ENCODE data around the gene RHOC.

The RHOC gene

GRCh38 chr1:112700290-112701226, 6.4 kb downstream of the RHOC start:
- DNase-seq: peak; percentile 74 to 85

DNA sequence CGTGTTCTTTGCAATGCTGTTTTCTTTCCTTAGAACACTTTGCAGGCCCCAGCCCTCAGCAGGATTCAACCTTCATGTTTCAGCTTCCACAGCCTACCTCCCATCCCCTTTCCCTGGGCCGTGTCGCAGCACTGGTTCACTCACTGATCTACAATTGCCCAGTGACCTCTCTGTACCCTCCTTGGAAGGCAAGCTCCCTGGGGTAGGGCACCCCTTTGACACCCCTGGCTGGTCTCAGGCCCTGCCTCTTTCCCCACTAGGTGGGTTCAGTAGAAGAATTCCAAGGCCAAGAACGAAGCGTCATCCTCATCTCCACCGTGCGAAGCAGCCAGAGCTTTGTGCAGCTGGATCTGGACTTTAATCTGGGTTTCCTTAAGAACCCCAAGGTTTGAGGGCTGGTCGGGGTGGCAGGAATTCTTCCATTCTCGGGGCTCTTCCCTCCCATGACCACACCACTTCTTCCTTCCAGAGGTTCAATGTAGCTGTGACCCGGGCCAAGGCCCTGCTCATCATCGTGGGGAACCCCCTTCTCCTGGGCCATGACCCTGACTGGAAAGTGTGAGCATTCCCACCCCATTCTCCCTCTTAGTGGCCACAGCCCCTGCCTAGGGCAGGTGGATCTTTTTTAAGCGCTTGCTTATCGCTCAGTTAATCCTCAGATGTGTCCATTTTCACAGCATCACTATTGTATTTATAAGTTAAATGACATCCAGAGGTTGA, 7.3 kb downstream of the RHOC start:
- no peak for DNase-seq

DNA sequence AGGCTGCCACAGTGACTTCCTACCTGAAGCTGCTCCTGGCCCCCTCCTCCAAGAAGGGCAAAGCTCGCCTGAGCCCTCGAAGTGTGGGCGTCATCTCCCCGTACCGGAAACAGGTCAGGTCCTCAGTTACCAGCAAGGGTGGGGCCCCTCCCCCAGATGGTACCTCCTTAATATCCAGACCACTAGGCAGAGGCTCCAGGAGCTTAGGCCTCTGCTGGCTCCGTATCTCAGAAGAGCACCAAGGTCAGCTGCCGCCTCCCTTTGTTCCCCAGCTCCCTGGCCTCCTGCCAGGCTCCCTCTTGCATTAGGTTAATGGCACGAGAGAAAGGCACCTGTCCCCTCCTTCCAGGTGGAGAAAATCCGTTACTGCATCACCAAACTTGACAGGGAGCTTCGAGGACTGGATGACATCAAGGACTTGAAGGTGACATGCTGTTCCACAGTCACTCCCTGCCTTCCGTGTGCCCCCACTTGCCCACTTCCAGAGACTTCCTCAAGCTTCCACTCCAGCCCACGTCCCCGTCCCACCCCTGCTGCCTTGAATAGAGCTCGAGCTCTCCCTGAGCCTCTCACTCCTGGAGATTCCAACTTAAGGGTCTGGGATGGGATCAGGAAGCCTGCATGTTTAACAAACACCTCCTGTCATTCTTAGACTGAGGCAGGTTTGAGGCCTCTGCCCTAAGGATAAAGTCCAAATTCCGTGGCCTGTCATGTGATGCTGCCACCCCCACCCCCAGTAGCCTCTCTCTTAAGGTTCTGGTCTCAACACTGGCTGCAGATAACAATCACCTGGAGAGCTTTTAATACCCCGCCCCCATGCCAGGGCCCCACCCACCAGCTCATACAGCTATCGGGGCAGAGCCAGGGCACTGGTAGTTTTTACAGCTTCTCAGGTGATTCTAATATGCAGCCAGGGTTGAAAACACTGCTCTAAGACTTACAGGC, 8.3 kb downstream of the RHOC start:
- DNase-seq: no peak

- DNase-seq: no peak
These were observed 9.1 kb downstream of the RHOC start for GRCh38 chr1:112697781-112698201.

GRCh38 chr1:112696578-112697314, 10.2 kb downstream of the RHOC start:
- DNase-seq: no peak

- DNase-seq: no peak
These were observed 11.7 kb downstream of the RHOC start for GRCh38 chr1:112695276-112695675.

- no peak for DNase-seq
These were observed 12.5 kb downstream of the RHOC start for GRCh38 chr1:112694363-112694929.

GRCh38 chr1:112693821-112694220, 13.1 kb downstream of the RHOC start:
- DNase-seq: no peak

GRCh38 chr1:112692681-112693080, 14.2 kb downstream of the RHOC start:
- no peak for DNase-seq

DNA sequence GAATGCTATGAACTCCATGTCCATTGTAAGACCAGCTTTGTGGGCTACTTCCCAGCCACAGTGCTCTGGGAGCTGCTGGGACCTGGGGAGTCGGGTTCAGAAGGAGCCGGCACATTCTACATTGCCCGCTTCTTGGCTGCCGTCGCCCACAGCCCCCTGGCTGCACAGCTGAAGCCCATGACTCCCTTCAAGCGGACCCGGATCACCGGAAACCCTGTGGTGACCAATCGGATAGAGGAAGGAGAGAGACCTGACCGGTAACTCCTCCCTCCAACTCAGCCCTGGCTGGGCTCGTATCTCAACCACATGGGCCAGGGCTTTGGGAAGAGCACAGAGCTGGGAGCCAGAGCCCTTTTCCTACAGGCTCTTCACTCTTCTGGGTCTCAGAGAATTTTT, 17.1 kb downstream of the RHOC start:
- no peak for DNase-seq

DNA sequence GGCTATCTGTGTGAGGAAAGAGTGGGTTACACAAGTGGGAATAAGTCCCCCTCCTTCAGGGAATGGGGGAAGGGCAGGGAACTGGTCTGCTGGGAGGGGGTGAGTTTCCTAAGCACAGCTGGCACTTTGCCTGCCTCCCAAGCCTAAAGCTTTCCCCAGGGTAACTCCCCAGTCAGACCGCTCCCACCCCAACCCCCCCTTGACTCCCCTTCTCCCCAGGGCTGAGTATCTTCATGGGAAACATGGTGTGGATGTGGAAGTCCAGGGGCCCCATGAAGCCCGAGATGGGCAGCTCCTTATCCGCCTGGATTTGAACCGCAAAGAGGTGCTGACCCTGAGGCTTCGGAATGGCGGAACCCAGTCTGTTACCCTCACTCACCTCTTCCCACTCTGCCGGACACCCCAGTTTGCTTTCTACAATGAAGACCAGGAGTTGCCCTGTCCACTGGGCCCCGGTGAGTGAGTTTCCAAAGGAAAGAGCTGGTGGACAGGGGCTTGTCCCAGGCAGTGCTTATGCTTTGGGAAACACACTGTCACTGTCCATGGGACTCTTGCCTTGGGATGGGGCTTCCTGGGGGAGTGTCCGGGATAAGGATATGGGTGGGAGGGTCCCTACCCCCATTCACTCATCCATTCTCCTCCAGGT, 17.6 kb downstream of the RHOC start:
- no peak for DNase-seq

DNA sequence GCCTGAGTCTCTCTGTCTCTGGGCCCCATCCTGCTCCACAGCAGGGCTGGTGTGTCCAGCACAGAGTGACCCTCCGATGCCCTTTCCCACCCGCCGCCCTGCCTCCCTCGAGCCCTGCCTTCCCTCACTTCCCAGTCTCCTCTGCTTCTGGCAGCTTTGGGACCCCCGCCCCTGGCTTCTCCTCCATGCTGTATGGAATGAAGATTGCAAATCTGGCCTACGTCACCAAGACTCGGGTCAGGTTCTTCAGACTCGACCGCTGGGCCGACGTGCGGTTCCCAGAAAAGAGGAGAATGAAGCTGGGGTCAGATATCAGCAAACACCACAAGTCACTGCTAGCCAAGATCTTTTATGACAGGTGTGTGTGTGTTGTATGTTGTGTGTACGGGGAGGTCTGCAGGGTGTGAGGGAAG, 18.1 kb downstream of the RHOC start:
- DNase-seq: no peak

- DNase-seq: no peak
These were observed 19.0 kb downstream of the RHOC start for GRCh38 chr1:112687785-112688496.

GRCh38 chr1:112687361-112687760, 19.6 kb downstream of the RHOC start:
- DNase-seq: no peak

- no peak for DNase-seq
These were observed 20.1 kb downstream of the RHOC start for GRCh38 chr1:112686835-112687234.

- no peak for DNase-seq
These were observed 20.5 kb downstream of the RHOC start for GRCh38 chr1:112686417-112686816.

GRCh38 chr1:112685913-112686312, 21.0 kb downstream of the RHOC start:
- DNase-seq: no peak

- DNase-seq: no peak
These were observed 28.3 kb downstream of the RHOC start for GRCh38 chr1:112678605-112679004.

GRCh38 chr1:112677501-112677900, 29.4 kb downstream of the RHOC start:
- DNase-seq: no peak

- peak in 1 of 2 donors; percentile 13 for DNase-seq
These were observed 30.4 kb downstream of the RHOC start for GRCh38 chr1:112676543-112676942.
